GM19043 (cell line): Measurements from ENCODE around the gene COPZ1.
"Not testable (repeated sequence)": the region's sequence is repeated elsewhere in the genome, so short reads cannot be mapped to it uniquely, and the experiment has no call there.

ENCODE experiments used
- ATAC-seq: cut with Tn5 transposase; IDR thresholded peaks from one replicate; pipeline ENCODE4 v1.9.1; 2021; ENCODE audit warnings: low read depth; ENCODE audit not compliant: unreplicated experiment

Gene COPZ1

GRCh38 chr12:54330442-54330841, 5.5 kb downstream of the COPZ1 start:
- no peak for ATAC-seq

GRCh38 chr12:54331461-54331860, 6.5 kb downstream of the COPZ1 start:
- no peak for ATAC-seq

GRCh38 chr12:54333420-54334034, 8.6 kb downstream of the COPZ1 start:
- ATAC-seq, result no peak

DNA sequence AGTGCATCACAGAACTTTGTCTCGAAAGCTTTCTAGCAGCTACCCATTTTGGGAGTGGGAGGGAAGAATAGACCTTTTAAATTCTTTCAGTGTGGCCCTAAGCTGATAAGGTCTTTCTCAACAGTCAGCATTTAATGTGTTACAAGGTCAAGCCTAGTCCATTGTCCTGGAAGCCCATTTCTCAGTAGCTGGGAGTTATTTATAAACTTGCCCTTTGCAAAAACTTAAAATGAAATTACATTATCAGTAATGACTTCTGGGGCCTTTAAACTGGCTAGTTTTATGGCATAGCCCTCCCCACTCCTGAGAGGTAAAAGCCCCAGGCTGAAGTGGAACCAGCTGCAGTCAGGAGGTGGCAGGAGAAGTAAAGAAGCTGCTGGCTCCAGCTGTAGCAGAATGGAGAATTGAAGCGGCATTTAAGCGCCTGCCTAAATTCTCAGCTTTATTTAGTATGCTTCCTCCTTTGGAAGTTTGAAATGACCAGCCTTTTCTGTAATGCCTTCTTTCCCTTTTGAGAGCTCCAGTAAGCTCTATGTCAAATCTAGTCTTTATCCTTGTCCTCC, 12.4 kb downstream of the COPZ1 start:
- ATAC-seq, result no peak

- ATAC-seq, result no peak
Measured at GRCh38 chr12:54337854-54338650, 13.1 kb downstream of the COPZ1 start.

GRCh38 chr12:54338698-54339296, 13.9 kb downstream of the COPZ1 start:
- ATAC-seq, result no peak

DNA sequence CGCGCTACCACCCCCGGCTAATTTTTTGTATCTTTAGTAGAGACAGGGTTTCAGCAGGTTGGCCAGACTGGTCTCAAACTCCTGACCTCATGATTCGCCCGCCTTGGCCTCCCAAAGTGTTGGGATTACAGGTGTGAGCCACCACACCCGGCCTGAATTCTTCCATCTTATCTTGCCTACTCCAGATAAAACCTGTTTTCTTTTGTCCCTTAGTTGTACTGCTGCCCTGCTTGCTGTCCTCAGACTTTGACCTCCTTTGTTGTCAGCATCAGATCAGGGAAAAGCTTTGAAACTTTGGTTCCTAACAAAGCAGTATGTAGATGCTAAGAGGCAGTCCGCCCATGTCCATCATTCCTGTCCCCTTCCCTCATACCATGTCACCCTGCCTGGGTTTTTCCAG, 15.9 kb downstream of the COPZ1 start:
- ATAC-seq, result no peak

- no peak for ATAC-seq
Measured at GRCh38 chr12:54341378-54342300, 16.7 kb downstream of the COPZ1 start.

- no peak for ATAC-seq
Measured at GRCh38 chr12:54349036-54349435, 24.1 kb downstream of the COPZ1 start.

DNA sequence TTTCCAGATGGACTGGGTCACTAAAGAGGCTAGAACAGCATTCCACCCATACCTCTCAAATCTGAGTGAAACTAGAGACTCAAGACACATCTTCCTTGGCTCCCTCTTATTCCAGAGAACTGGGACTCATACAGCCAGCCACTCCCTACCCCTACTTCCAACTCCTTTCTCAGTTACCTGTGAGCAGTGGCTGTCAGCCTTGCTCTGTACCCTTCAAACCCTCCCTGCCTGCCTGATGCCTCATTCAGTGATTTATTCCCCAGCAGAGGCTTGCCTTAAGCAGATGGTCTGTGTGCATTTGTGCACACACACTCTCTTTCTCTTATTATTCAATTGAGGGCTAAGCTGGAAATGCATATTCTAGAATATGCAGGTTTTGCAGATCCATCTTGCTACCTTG, 24.7 kb downstream of the COPZ1 start:
- ATAC-seq, result no peak

DNA sequence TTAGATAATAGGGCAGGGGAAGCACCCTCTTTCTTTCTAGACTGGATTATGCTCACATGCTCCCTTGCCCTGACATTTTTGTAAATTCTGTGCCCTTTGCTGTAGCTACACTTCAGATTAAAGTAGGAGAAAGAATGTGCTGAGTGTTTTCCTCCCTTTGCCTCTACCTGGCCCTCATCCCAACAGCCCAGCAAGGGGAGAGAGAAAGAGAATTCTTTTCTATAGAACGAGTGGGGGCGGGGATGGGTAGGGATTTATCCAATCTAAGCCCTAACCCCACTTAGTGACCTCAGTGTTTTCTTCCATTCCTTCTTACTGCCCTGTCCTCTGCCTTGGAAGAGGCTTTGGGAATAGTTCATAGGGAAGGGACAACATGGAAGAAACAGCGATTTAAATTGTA, 25.8 kb downstream of the COPZ1 start:
- ATAC-seq, result no peak

- no peak for ATAC-seq
Measured at GRCh38 chr12:54351341-54351740, 26.4 kb downstream of the COPZ1 start.

DNA sequence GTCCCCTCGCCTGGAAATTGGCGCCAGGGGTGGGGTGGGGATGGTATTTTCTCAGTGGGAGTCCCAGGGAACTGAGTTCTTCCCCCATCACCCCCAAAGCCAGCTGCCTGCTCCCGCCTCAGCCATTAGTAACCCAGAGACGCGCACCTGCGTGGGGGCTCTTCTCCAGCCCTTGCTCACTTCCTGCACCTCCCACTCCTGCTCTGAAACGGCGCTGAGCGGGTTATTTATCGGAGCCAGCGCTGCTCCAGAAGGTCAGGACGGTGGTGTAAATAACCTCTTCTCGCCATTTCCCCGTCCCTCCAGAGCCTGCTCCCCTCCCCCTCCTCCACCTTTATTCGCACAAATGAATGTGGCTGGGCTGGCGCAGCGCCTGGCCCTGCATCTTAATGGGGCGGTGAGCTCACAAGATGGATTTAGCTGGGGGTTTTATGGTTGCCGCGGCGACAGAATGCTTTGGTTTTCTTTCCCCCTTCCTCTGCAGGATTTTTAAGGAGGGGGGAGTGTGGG, 27.1 kb downstream of the COPZ1 start:
- ATAC-seq, result no peak

- ATAC-seq, result no peak
Measured at GRCh38 chr12:54352891-54353874, 28.3 kb downstream of the COPZ1 start.

DNA sequence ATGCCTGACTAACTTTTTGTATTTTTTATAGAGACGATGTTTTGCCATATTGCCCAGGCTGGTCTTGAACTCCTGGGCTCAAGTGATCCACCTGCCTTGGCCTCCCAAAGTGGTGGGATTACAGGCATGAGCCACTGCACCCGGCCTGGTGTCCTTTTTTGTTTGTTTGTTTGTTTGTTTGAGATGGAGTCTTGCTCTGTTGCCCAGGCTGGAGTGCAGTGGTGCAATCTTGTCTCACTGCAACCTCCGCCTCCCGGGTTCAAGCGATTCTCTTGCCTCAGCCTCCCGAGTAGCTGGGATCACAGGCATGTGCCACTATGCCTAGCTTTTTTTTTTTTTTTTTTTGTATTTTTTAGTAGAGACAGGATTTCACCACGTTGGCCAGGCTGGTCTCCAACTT, 29.3 kb downstream of the COPZ1 start:
- not testable (repeated sequence) for ATAC-seq

DNA sequence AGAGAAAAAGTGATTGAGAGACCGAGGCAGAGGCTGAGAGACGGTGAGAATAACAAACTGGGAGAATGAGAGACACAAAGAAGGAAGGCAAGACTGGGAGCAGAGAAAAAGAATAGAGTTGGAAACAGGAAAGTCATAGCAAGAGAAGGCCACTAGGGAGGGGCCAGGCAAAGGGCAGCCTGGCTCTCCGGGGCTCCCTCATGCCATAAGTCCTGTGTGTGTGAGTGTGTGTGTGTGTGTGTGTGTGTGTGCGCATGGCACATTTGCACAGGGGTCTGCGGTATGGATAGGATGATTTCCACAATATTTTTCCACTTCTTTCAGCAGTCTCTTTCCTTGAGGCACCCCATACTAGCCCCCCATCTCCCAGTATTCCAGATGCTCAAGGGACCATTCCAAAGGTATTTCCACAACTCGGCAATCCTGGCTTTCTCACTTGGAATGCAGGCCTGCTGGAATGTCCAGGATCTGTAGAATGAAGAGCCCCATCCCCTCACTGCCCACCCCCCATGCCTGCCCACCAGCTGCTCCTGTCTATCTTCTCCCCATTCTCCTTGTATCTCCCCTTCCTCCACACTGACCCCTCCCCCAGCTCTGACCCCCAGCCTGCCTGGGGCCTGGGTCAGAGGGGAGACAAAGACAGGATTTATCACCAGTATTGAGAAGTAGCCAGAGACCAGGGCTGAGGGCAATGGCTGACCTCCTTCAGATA, 30.3 kb downstream of the COPZ1 start:
- no peak for ATAC-seq

DNA sequence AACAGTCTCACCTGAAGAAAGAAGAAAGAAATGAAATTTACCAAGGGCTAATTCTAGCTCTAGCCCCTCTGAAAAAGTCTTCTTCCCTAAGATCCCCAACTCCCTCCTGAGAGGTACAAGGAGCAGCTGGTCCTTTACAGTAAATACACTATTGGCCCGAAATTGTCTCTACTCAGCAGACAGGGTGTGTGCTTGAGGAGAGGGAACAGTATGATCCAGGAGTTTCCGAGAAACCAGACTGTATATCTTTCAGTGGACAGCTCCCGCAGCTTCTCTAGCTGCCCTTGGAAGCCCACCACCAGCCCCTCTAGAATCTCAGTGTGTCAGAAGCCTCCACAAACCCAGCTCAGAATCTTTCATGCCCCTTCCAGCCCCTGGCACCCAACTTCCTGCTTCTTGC, 31.3 kb downstream of the COPZ1 start:
- ATAC-seq, result no peak

- no peak for ATAC-seq
Measured at GRCh38 chr12:54356951-54357356, 32.0 kb downstream of the COPZ1 start.
